CD8-positive, alpha-beta memory T cell (primary cell): Measurements from ENCODE around the gene OPCML. TPM values are rescaled to one million over a fixed set of nuclear protein-coding genes. Genes with fewer than 3 reads are reported as not detected.

ENCODE experiments used
- CTCF ChIA-PET: fragments of 350-600 bp; sonication (Branson Sonifier 250); formaldehyde crosslinking; loops from one replicate; lab custom pipeline; 2021; ENCODE audit warnings: antibody characterized with exemption; lab: Charles Lee
- POLR2A ChIA-PET: fragments of 350-600 bp; sonication (Branson Sonifier 250); formaldehyde crosslinking; loops from one replicate; lab custom pipeline; 2021; ENCODE audit warnings: antibody characterized with exemption; lab: Charles Lee
- DNase-seq, 5 donors: peaks; one replicate each; pipeline versions ENCODE4 v3.0.0 to v3.0.0-alpha.2; 2020 to 2022; ENCODE audit warnings: mixed read lengths in 1 of 5
- H3K27ac ChIP-seq: one replicate; pipeline ENCODE4 v1.7.0; 2013; ENCODE audit warnings: low read depth, mild to moderate bottlenecking, low read length, moderate library complexity
- H3K27me3 ChIP-seq: 2 replicates; pipeline ENCODE4 v1.7.0; 2013; ENCODE audit warnings: low read length, mild to moderate bottlenecking; ENCODE audit not compliant: insufficient read depth, poor library complexity, severe bottlenecking
- H3K36me3 ChIP-seq: 2 replicates; pipeline ENCODE4 v1.7.0; 2013; ENCODE audit warnings: mild to moderate bottlenecking, low read length, moderate library complexity; ENCODE audit not compliant: insufficient read depth
- H3K4me1 ChIP-seq: 2 replicates; pipeline ENCODE4 v1.7.0; 2013; ENCODE audit warnings: mild to moderate bottlenecking, low read length, moderate library complexity; ENCODE audit not compliant: insufficient read depth
- H3K4me3 ChIP-seq: 2 replicates; pipeline ENCODE4 v1.7.0; 2013; ENCODE audit warnings: mild to moderate bottlenecking, low read length
- H3K9me3 ChIP-seq: 2 replicates; pipeline ENCODE4 v1.7.0; 2013; ENCODE audit warnings: mild to moderate bottlenecking, low read length
- H3K27ac Mint-ChIP-seq, 8 donors: one replicate each; pipeline ENCODE4 v1.8.0; 2020 to 2021; ENCODE audit warnings: mixed read lengths in 8 of 8, mild to moderate bottlenecking in 6 of 8, inconsistent platforms in 3 of 8, moderate library complexity in 3 of 8
- H3K27me3 Mint-ChIP-seq, 2 donors: one replicate each; pipeline ENCODE4 v1.8.0; 2020 to 2021; ENCODE audit warnings: mixed read lengths in 2 of 2, mild to moderate bottlenecking in 1 of 2, moderate library complexity in 1 of 2
- H3K36me3 Mint-ChIP-seq, 3 donors: one replicate each; pipeline ENCODE4 v1.8.0; 2020 to 2021; ENCODE audit warnings: mixed read lengths in 3 of 3, inconsistent platforms in 1 of 3, mild to moderate bottlenecking in 1 of 3
- H3K4me1 Mint-ChIP-seq, 3 donors: one replicate each; pipeline ENCODE4 v1.8.0; 2020 to 2021; ENCODE audit warnings: mixed read lengths in 3 of 3, inconsistent platforms in 1 of 3, mild to moderate bottlenecking in 1 of 3
- H3K4me3 Mint-ChIP-seq, 7 donors: one replicate each; pipeline ENCODE4 v1.8.0; 2020 to 2021; ENCODE audit warnings: mixed read lengths in 7 of 7, mild to moderate bottlenecking in 6 of 7, moderate library complexity in 4 of 7, inconsistent platforms in 2 of 7
- H3K9me3 Mint-ChIP-seq, 5 donors: one replicate each; pipeline ENCODE4 v1.8.0; 2020 to 2022; ENCODE audit warnings: mixed read lengths in 5 of 5, mild to moderate bottlenecking in 3 of 5, moderate library complexity in 2 of 5, inconsistent platforms in 1 of 5
- polyA plus RNA-seq: library from polyadenylated mRNA; unstranded; fragments of 300-500 nt; fragmentation: Illumina TruSeq; gene quantifications from one replicate; pipeline ENCODE4 v1.2.3, GENCODE V29; 2021
- total RNA-seq, 2 experiments: library from RNA; stranded (reverse); gene quantifications; one replicate each; pipeline ENCODE4 v1.2.3, GENCODE V29; 2021

OPCML gene
- total and polyA plus RNA-seq, 3 experiments from 2014 or later = not detected

GRCh38 chr11:133164986-133165385 lies 367.3 kb downstream of the OPCML start:
- Mint-ChIP-seq H3K27me3 (no peaks in the 10 kb centered on the region), H3K4me3 (no peak overlapping the region), H3K27ac (no peak overlapping the region), H3K9me3 (peaks cover 0 to 5% (median 0%) of the 10 kb centered on the region in 5 donors), H3K36me3 (no peaks in the 10 kb centered on the region), H3K4me1 (no peaks in the 10 kb centered on the region)
- no peak for DNase-seq
- no peaks in the 10 kb centered on the region for H3K27me3 ChIP-seq
- no peak overlapping the region for H3K4me3 ChIP-seq
- CTCF ChIA-PET = no interaction called here
- H3K4me1 ChIP-seq = no peaks in the 10 kb centered on the region
- no peaks in the 10 kb centered on the region for H3K36me3 ChIP-seq
- H3K9me3 ChIP-seq = no peaks in the 10 kb centered on the region
- POLR2A ChIA-PET = no interaction called here
- H3K27ac ChIP-seq = no peak overlapping the region

GRCh38 chr11:133163463-133164419 lies 368.6 kb downstream of the OPCML start:
- no peaks in the 10 kb centered on the region for H3K4me1 Mint-ChIP-seq
- no peaks in the 10 kb centered on the region for H3K9me3 ChIP-seq
- H3K27me3 ChIP-seq = no peaks in the 10 kb centered on the region
- no peaks in the 10 kb centered on the region for H3K36me3 Mint-ChIP-seq
- H3K4me1 ChIP-seq = no peaks in the 10 kb centered on the region
- no peak overlapping the region for H3K4me3 Mint-ChIP-seq
- H3K27ac Mint-ChIP-seq = no peak overlapping the region
- H3K27ac ChIP-seq = no peak overlapping the region
- H3K27me3 Mint-ChIP-seq = no peaks in the 10 kb centered on the region
- H3K36me3 ChIP-seq = no peaks in the 10 kb centered on the region
- CTCF ChIA-PET = no interaction called here
- POLR2A ChIA-PET = no interaction called here
- no peak for DNase-seq
- H3K4me3 ChIP-seq = no peak overlapping the region
- H3K9me3 Mint-ChIP-seq = peaks cover 0 to 5% (median 0%) of the 10 kb centered on the region in 5 donors

DNA sequence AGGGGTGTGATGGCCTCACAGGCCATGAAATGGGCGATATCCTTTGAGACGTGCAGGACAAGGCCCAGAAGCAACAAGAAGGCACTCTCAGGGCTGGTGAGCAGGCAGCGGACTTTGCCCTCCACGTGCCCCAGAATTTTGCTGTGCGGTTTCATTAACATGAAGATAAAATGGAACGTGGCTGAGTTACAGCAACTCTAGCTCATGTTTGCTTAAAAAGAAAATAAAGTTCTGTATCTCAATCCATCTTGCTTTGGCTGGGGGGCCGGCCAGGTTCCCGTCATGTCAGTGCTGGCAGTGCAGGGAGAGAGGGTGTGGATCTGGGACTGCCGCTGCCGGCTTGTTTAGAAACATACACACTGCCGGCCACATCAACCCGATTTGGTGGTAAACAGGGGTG lies 370.1 kb downstream of the OPCML start:
- Mint-ChIP-seq H3K27me3 (no peaks in the 10 kb centered on the region), H3K4me1 (no peaks in the 10 kb centered on the region), H3K4me3 (no peak overlapping the region), H3K9me3 (peaks cover 0 to 6% (median 0%) of the 10 kb centered on the region in 5 donors), H3K36me3 (no peaks in the 10 kb centered on the region), H3K27ac (no peak overlapping the region)
- POLR2A ChIA-PET = no interaction called here
- CTCF ChIA-PET = no interaction called here
- Histone ChIP-seq H3K9me3 (no peaks in the 10 kb centered on the region), H3K4me1 (no peaks in the 10 kb centered on the region), H3K27me3 (no peaks in the 10 kb centered on the region), H3K4me3 (no peak overlapping the region), H3K27ac (no peak overlapping the region), H3K36me3 (no peaks in the 10 kb centered on the region)
- DNase-seq = no peak

GRCh38 chr11:133160754-133161153 lies 371.5 kb downstream of the OPCML start:
- Histone ChIP-seq H3K4me1 (no peaks in the 10 kb centered on the region), H3K9me3 (no peaks in the 10 kb centered on the region), H3K27me3 (no peaks in the 10 kb centered on the region), H3K36me3 (no peaks in the 10 kb centered on the region), H3K4me3 (no peak overlapping the region), H3K27ac (no peak overlapping the region)
- CTCF ChIA-PET = no interaction called here
- DNase-seq = no peak
- H3K36me3 Mint-ChIP-seq = no peaks in the 10 kb centered on the region
- H3K27me3 Mint-ChIP-seq = peaks cover 0 to 4% of the 10 kb centered on the region in 2 donors
- H3K4me3 Mint-ChIP-seq = no peak overlapping the region
- POLR2A ChIA-PET = no interaction called here
- no peak overlapping the region for H3K27ac Mint-ChIP-seq
- H3K9me3 Mint-ChIP-seq = peaks cover 0 to 8% (median 0%) of the 10 kb centered on the region in 5 donors
- no peaks in the 10 kb centered on the region for H3K4me1 Mint-ChIP-seq

DNA sequence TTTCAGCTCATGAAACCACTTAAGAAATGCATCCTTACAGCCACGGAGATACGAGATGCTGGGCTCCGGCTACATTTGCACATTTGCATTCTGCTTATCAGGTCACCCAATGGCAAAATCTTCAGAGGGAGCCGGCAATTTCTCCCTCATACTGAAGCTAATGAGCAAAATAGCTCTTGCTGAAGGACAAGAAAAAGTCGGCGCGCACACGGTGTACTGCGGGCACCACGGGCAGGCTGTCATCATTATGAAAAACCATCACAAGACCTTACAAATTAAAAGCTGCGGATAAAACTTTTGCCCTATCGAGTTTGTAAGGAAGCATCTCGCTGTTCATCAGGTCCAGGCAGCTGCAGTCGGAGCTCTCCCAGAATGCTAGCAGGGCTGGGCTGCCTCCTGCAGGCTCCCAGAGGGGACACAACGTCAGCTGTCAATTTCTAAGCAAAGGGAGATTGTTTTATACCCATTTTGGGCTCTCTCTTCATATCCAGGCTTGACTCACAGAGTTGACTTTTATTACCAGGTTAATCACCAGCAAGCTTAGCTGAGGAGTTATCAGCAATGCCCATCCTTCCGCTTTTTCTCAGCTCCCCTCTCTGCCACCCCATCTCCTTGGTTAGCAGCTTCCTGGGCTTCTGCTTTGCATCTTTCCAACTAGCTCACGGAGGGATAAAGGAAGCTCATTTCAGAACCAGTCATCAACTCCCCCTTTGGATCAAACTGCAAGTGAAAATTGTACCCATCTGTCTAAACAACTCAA lies 375.1 kb downstream of the OPCML start:
- H3K9me3 ChIP-seq = no peaks in the 10 kb centered on the region
- H3K27me3 ChIP-seq = no peaks in the 10 kb centered on the region
- H3K27ac Mint-ChIP-seq = no peak overlapping the region
- peaks cover 3 to 4% of the 10 kb centered on the region in 2 donors for H3K27me3 Mint-ChIP-seq
- H3K4me3 Mint-ChIP-seq = no peak overlapping the region
- H3K4me1 Mint-ChIP-seq = no peaks in the 10 kb centered on the region
- peaks cover 0 to 8% (median 0%) of the 10 kb centered on the region in 5 donors for H3K9me3 Mint-ChIP-seq
- H3K4me1 ChIP-seq = no peaks in the 10 kb centered on the region
- POLR2A ChIA-PET = no interaction called here
- no peak overlapping the region for H3K4me3 ChIP-seq
- no peak overlapping the region for H3K27ac ChIP-seq
- DNase-seq = no peak
- H3K36me3 Mint-ChIP-seq = no peaks in the 10 kb centered on the region
- H3K36me3 ChIP-seq = no peaks in the 10 kb centered on the region
- CTCF ChIA-PET = no interaction called here

- no peaks in the 10 kb centered on the region for H3K36me3 Mint-ChIP-seq
- DNase-seq = no peak
- no peaks in the 10 kb centered on the region for H3K4me1 Mint-ChIP-seq
- peaks cover 0 to 3% (median 2%) of the 10 kb centered on the region in 5 donors for H3K9me3 Mint-ChIP-seq
- Histone ChIP-seq H3K4me3 (no peak overlapping the region), H3K9me3 (no peaks in the 10 kb centered on the region), H3K36me3 (no peaks in the 10 kb centered on the region), H3K27ac (no peak overlapping the region), H3K4me1 (no peaks in the 10 kb centered on the region), H3K27me3 (no peaks in the 10 kb centered on the region)
- H3K4me3 Mint-ChIP-seq = no peak overlapping the region
- peaks cover 3 to 4% of the 10 kb centered on the region in 2 donors for H3K27me3 Mint-ChIP-seq
- ChIA-PET POLR2A (no interaction called here), CTCF (no interaction called here)
- no peak overlapping the region for H3K27ac Mint-ChIP-seq
These were observed 377.5 kb downstream of the OPCML start for GRCh38 chr11:133154781-133155180.

DNA sequence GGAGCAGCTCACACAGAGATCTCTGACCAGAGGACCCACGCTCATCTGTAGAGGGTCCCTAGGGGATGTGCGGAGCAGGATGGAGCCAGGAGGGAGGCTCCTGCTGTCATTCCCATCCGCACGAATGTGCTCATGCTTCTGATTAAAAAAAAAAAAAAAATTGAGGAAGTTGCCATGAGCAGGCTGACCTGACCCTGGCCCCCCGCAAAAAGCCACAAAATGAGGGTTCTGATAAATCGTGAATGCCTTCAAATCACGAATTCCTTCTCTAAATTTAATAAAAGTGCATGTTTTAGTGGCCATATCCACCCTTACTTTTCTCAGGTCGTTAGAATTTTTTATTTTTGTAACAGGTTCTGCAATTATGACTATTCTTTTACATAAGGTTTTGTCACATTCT lies 378.2 kb downstream of the OPCML start:
- Mint-ChIP-seq H3K36me3 (no peaks in the 10 kb centered on the region), H3K27ac (no peak overlapping the region), H3K9me3 (peaks cover 0 to 3% (median 2%) of the 10 kb centered on the region in 5 donors), H3K27me3 (peaks cover 3 to 4% of the 10 kb centered on the region in 2 donors), H3K4me1 (no peaks in the 10 kb centered on the region), H3K4me3 (no peak overlapping the region)
- Histone ChIP-seq H3K9me3 (no peaks in the 10 kb centered on the region), H3K4me3 (no peak overlapping the region), H3K36me3 (no peaks in the 10 kb centered on the region), H3K4me1 (no peaks in the 10 kb centered on the region), H3K27me3 (no peaks in the 10 kb centered on the region), H3K27ac (no peak overlapping the region)
- ChIA-PET CTCF (no interaction called here), POLR2A (no interaction called here)
- no peak for DNase-seq

DNA sequence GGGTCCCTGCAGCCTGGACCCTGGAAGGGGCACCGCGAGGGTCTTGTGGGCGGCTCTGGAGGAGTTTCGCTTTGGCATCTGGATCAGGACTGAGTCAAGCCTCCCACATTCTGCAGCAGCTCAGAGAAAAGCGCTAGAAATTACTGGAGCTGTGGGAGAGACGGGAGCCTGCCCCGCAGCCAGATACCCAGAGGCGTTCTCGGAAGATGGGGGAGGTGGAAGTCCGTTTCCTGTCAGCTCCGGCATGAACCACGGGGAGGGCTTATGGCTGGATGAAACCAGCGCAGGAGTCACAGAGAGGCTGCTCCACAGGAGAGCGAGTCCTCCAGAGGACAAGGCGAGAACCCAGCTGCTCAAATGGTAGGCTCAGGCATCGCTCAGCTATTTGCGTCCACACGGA lies 379.3 kb downstream of the OPCML start:
- peaks cover 0 to 4% (median 2%) of the 10 kb centered on the region in 5 donors for H3K9me3 Mint-ChIP-seq
- no peak overlapping the region for H3K4me3 Mint-ChIP-seq
- no peak overlapping the region for H3K27ac ChIP-seq
- no peaks in the 10 kb centered on the region for H3K36me3 Mint-ChIP-seq
- DNase-seq = no peak
- H3K27me3 Mint-ChIP-seq = peaks cover 3 to 4% of the 10 kb centered on the region in 2 donors
- no peak overlapping the region for H3K4me3 ChIP-seq
- H3K9me3 ChIP-seq = no peaks in the 10 kb centered on the region
- no peaks in the 10 kb centered on the region for H3K4me1 ChIP-seq
- H3K4me1 Mint-ChIP-seq = no peaks in the 10 kb centered on the region
- H3K36me3 ChIP-seq = no peaks in the 10 kb centered on the region
- CTCF ChIA-PET = no interaction called here
- no peak overlapping the region for H3K27ac Mint-ChIP-seq
- POLR2A ChIA-PET = no interaction called here
- no peaks in the 10 kb centered on the region for H3K27me3 ChIP-seq
